ENCODE data around the gene KRTAP4-11.
"Not testable (repeated sequence)": the region's sequence is repeated elsewhere in the genome, so short reads cannot be mapped to it uniquely, and the experiment has no call there.

Gene KRTAP4-11

DNA sequence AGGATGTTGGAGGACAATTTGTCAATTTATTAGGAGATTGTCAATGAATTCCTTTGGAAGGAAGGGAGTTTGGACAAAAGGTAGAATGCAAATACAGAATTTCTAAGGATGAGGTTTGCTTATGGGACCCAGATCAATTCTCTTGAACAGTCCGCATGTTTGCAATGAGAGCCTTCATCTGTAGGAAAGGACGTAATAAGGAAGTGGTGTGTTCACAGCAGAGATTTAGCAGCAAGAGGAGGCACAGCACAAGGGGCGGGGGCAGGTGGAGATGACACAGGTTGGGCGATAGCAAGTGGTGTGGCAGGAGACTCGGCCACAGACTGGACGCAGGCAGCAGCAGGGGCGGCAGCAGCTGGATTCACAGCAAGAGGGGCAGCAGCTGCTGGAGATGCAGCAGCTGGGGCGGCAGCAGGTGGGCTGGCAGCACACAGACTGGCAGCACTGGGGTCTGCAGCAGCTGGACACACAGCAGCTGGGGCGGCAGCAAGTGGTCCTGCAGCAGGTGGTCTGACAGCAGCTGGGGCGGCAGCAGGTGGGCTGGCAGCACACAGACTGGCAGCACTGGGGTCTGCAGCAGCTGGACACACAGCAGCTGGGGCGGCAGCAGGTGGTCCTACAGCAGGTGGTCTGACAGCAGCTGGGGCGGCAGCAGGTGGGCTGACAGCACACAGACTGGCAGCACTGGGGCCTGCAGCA is 5.3 kb upstream of the KRTAP4-11 start:
- DNase-seq = not testable (repeated sequence)

DNA sequence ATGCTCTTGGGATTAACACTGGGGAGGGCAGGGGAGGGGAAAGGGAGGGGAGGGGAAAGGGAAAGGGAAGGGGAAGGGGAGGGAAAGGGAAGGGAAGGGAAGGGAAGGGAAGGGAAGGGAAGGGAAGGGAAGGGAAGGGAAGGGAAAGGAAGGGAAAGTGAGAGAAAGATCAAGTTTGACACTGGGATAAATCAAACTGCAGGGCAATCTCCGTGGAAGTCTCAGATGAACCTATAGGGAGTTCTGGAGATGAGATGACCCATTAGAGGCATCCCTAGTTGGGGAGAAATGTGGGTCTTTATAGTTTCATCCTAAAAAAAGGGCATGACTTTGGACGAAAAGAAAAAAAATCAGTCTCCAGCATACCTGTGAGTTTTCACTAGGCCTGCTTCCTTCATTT is 3.6 kb upstream of the KRTAP4-11 start:
- DNase-seq = no peak

DNA sequence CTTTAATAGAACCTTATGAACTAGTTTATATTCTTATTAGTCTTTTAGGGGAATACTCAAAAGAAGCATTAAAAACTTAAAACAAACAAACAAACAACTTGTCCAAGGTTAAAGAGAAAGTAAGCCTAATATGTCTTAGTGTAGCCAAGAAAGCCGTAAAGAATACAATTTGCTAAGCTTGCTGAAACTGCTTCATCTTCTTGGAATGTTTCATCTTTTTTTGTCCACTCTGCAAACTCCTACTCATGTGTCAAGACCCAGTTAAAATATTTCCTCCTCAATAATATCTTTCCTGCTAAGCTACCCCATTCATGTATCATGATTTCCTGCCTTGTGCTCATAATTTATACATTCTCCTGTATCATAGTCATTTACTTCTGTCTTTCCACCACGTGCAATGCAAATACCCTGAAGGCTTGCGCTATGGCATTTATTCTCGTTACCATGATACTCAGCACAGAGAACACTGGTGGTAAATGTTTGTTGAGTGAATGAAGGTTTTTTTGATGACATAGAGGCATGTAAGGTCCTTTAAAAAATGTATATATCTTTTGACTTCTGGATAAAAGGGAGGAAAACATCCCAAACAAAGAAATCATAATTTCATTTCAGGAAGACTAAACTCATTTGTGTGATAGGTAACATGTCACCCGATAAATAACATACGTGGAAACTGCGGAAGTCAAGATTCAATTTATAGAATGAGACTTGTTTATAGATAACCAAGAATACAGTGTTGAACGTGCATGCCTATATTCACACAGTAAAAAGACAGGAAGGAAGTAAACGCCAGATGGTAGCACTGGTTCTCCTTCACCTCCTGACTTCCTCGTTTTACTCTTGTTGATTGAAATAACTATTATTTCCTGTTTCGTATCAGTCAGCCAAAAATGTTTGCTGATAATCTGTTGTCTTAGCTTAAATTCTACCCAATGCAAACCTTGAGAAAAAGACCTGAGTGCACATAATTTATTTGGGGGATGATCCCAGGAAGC is 1.8 kb upstream of the KRTAP4-11 start:
- not testable (repeated sequence) for DNase-seq

DNA sequence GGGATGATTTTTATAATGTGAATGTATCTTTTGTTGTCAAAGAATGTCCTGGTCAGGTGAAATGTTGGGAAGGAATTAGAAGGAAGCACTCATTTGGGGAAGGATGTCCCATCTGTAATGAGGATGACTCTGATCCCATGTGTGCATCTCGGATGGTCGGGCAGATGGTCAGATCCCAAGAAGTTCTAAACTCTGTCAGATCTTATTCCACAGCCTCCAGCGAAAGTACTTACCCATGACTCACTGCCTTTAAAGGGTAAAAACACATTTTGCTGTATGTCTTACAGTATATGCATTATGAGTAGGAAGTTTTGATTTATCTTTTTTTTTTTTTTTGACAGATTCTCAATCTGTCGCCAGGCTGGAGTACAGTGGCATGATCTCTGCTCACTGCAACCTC is 548 bp upstream of the KRTAP4-11 start:
- no peak for DNase-seq

DNA sequence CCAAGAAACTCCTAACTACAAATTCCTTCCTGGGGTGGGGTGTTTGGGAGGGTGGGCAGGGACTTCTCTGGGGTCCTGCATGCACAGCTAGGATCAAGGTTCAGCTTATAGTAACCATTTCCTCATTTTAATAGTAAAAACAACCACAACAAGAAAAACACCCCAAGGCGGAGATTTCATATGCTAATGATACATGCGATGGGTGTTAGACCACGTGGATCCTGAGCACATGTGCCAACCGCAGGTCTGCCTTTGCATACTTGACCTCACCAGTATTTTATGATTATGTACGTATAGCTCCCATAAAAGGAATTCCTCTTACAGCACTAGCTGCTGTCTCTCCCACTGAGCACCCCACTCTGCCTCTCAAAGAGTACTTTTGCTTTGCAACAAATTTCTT is 1.9 kb downstream of the KRTAP4-11 start:
- no peak for DNase-seq

DNA sequence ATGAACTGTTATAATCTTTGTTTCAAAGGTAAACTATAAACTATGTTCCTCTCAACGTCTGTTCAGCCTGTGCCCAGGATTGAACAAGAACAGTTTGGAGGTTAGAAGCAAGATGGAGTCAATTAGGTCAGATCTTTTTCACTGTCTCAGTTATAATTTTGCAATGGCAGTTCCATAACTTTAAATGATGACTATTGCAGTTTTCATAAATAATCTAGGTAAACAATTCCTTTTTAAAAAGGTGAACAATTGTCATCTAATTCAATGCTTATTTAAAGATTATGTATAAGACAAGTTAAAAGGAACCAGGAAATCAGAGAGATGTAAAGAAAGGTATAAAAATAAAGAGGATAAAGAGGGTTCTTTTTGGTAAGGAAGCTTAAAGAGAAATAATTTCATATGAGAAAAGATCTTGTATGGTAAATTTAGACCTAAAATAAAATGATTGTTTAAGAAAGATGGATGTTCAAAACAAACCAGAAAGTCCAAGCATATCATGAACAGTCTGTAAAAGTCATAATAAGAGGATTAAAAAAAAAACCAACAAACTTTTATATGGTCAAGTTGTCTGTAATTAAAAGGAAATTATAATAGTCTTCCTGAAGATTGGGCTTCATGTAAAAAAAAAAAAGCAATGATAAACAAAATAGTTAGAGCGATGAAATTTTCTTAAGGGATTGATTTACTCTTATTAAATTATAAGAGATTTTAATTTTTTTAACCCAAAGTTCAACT is 6.9 kb downstream of the KRTAP4-11 start:
- DNase-seq = no peak

DNA sequence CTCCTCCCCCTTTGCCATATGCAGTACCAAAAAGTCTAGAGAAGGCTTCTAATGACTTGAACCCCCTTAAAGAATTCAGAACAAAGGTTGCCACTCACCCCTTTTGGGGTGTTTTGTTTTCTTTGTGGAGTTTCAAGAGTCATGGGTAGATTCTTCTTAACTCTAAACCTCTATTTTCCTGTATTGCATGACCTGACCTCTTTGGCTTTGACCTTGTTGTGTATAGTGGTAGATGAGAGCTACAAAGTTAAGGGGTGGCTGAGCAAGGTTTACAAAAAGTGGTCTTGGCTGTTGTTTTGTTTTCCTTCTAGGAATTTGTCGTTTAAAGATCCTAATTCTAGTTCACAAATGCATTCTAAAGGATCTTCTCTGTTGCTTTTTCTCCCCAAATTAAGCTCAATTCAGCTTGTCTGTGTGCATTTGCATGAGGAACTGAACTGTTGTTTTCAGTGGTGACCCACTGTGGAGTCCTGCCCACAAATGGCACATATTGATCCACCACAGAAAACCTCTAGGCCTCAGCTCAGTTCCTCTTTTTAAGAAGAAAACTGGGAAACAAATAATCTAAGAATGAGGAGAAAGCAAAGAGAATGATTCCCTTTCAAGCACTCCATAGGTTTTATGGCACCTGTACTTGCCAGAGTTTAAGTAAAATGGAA is 9.3 kb downstream of the KRTAP4-11 start:
- DNase-seq = not testable (repeated sequence)

DNA sequence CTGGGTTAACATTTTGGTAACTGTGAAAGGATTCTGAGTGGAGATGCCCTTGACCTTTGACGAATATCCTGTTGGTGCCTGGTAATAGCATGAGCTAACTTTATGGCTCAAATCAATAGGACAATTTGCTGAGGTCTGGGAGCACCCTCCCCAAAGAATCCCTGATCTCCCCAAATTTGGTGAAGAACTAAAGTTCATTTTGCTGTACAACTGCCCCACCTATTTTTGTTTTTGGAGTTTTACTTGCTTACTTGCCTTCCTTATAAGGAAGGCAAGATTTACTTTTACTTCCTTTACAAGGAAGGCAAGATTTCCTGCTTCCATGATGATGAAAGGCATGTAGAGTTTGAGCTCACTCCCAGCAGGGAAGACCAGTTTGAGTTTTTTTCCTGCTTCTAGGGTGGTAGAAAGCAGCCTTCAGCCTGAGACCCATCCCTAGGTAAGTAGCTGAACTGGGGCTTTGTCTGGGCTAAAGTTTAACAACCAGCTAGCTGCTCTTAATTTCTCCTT is 10.2 kb downstream of the KRTAP4-11 start:
- DNase-seq = no peak

DNA sequence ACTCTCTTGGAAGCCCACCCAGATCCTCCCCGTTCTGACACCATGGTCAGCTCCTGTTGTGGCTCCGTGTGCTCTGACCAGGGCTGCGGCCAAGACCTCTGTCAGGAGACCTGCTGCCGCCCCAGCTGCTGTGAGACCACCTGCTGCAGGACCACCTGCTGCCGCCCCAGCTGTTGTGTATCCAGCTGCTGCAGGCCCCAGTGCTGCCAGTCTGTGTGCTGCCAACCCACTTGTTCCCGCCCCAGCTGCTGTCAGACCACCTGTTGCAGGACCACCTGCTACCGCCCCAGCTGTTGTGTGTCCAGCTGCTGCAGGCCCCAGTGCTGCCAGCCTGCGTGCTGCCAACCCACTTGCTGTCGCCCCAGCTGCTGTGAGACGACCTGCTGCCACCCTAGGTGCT is 12.8 kb downstream of the KRTAP4-11 start, which contains the start of gene KRTAP4-9:
Gene KRTAP4-9, plus strand, starts transcription at position 43 of the 400 bp plus-strand sequence. Its CDS starts 0 bp downstream, at position 43.
- not testable (repeated sequence) for DNase-seq

DNA sequence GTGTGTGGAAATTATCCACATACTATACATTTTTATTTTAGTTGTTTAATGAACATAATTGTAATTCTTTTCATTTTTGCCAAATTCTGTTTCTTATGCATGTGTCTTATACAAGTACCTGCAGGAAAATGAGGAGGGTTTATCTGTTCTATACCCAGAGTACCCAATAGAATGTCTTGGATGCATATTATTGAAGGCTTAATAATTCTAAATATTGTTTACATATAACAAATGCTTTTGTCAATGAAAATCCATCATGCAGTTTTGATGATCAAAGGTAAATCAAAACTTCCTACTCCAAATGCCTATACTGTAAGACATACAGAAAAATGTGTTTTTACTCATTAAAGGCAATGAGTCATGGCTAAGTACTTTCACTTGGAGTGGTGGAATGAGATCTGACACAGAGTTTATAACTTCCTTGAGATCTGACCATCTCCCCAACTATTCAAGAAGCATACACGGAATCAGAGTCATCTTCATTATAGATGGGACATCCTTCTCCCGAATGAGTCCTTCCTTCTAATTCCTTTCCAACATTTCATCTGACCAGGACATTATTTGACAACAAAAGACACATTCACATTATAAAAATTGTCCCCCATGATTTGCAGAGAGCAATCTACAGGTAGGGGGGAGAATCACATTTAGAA is 13.7 kb downstream of the KRTAP4-11 start:
- DNase-seq = not testable (repeated sequence)

DNA sequence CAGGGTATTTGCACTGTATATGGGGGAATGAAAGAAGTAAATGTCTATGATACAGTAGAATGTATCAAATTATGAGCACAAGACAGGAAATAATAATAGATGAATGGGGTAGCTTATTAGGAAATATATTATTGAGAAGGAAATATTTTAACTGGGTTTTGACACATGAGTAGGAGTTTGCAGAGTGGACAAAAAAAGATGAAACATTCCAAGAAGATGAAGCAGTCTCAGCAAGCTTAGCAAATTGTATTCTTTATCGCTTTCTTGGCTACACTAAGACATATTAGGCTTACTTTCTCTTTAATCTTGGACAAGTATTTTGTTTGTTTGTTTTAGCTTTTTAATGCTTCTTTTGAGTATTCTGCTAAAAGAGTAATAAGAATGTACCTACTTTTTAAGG is 14.3 kb downstream of the KRTAP4-11 start:
- no peak for DNase-seq

DNA sequence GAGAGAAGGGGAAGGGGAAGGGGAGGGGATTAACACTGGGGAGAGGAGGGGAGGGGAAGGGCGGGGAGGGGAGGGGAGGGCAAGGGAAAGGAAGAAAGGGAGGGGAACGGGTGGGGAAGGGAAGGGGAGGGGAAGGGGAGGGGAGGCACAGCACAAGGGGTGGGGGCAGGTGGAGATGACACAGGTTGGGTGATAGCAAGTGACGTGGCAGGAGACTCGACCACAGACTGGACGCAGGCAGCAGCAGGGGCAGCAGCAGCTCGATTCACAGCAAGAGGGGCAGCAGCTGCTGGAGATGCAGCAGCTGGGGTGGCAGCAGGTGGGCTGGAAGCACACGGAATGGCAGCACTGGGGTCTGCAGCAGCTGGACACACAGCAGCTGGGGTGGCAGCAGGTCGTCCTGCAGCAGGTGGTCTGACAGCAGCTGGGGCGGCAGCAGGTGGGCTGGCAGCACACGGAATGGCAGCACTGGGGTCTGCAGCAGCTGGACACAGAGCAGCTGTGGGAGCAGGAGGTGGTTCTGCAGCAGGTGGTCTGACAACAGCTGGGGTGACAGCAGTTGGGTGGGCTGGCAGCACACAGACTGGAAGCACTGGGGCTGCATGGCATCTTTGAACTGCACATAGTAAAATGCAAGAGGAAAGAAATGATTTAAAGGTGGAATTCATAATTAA is 16.4 kb downstream of the KRTAP4-11 start, which contains the start of gene KRTAP4-16:
Gene KRTAP4-16, minus strand, starts transcription at position 624 of the 674 bp plus-strand sequence. Its CDS starts 0 bp downstream, at position 624.
- DNase-seq = no peak

DNA sequence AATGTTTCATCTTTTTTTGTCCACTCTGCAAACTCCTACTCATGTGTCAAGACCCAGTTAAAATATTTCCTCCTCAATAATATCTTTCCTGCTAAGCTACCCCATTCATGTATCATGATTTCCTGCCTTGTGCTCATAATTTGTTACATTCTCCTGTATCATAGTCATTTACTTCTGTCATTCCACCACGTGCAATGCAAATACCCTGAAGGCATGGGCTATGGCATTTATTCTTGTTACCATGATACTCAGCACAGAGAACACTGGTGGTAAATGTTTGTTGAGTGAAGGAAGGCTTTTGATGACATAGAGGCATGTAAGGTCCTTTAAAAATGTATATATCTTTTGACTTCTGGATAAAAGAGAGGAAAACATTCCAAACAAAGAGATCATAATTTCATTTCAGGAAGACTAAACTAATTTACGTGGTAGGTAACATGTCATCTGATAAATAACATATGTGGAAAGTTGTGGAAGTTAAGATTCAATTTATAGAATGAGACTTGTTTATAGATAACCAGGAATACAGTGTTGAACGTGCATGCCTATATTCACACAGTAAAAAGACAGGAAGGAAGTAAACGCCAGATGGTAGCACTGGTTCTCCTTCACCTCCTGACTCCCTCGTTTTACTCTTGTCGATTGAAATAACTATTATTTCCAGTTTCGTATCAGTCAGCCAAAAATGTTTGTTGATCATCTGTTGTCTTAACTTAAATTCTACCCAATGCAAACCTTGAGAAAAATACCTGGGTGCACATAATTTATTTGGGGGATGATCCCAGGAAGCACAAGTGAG is 18.3 kb downstream of the KRTAP4-11 start:
- DNase-seq = not testable (repeated sequence)

DNA sequence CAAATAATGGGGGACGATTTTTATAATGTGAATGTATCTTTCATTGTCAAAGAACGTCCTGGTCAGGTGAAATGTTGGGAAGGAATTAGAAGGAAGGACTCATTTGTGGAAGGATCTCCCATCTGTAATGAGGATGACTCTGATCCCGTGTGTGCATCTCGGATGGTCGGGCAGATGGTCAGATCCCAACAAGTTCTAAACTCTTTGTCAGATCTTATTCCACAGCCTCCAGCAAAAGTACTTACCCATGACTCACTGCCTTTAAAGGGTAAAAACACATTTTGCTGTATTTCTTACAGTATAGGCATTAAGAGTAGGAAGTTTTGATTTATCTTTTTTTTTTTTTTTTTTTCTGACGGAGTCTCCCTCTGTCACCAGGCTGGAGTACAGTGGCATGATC is 19.7 kb downstream of the KRTAP4-11 start:
- no peak for DNase-seq

DNA sequence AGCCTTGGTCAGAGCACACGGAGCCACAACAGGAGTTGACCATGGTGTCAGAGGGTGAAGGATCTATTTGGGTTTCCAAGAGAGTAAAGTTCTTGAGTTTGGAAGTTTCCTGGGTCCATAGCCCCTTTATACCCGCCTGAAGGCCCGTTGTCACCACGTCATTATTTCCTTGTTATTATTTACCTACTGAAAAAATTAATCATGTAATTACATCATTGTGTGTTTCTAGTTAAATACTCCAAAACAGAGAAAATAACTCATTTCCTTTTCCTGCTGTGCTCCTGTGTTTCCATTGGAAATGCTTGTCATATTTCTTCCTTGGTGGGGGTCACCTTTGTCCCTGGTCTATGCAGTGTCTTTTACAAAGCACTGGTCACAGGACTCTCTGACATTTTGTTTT is 20.1 kb downstream of the KRTAP4-11 start, which contains the start of gene KRTAP4-8:
Gene KRTAP4-8, minus strand, starts transcription at position 101 of the 400 bp plus-strand sequence. Its CDS starts 58 bp downstream, at position 43.
- no peak for DNase-seq

DNA sequence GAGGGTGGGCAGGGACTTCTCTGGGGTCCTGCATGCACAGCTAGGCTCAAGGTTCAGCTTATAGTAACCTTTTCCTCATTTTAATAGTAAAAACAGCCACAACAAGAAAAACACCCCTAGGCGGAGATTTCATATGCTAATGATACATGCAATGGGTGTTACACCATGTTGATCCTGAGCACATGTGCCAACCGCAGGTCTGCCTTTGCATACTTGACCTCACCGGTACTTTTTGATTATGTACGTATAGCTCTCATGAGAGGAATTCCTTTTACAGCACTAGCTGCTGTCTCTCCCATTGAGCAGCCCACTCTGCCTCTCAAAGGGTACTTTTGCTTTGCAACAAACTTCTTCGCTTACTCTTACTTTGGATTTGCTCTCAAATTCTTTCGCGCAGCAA is 22.1 kb downstream of the KRTAP4-11 start:
- DNase-seq = no peak

DNA sequence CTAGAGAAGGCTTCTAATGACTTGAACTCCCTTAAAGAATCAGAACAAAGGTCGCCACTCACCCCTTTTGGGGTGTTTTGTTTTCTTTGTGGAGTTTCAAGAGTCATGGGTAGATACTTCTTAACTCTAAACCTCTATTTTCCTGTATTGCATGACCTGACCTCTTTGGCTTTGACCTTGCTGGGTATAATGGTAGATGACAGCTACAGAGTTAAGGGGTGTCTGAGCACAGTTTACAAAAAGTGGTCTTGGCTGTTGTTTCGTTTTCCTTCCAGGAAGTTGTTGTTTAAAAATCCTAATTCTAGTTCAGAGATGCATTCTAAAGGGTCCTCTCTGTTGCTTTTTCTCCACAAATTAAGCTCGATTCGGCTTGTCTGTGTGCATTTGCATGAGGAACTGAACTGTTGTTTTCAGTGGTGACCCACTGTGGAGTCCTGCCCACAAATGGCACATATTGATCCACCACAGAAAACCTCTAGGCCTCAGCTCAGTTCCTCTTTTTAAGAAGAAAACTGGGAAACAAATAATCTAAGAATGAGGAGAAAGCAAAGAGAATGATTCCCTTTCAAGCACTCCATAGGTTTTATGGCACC is 29.3 kb downstream of the KRTAP4-11 start:
- not testable (repeated sequence) for DNase-seq

DNA sequence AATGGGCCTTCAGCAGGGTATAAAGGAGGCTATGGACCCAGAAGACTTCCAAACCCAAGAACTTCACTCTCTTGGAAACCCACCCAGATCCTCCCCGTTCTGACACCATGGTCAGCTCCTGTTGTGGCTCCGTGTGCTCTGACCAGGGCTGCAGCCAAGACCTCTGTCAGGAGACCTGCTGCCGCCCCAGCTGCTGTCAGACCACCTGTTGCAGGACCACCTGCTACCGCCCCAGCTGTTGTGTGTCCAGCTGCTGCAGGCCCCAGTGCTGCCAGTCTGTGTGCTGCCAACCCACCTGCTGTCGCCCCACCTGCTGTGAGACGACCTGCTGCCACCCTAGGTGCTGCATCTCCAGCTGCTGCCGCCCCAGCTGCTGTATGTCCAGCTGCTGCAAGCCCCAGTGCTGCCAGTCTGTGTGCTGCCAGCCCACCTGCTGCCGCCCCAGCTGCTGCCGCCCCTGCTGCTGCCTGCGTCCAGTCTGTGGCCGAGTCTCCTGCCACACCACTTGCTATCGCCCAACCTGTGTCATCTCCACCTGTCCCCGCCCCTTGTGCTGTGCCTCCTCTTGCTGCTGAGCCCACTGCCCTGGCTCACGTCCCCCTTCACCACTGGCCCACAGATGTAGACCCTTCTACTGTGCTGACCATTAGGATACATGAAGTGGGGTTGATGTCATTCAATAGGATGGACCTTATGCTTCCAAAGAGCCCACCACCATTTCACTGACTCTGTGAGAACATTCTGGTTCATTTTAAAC is 33.9 kb downstream of the KRTAP4-11 start, which contains the start of gene KRTAP4-7:
Gene KRTAP4-7, plus strand, starts transcription at position 51 of the 757 bp plus-strand sequence. Its CDS starts 57 bp downstream, at position 108.
- DNase-seq = not testable (repeated sequence)
